OCI-LY3 (cell line): ENCODE measurements around the gene EP300.
"Not testable (repeated sequence)": the region's sequence is repeated elsewhere in the genome, so short reads cannot be mapped to it uniquely, and the experiment has no call there.

Experiments used
- H2AFZ ChIP-seq: fragments of 200-600, 300-600 bp; shearing (Covaris generic); 2 replicates; pipeline ENCODE4 v1.6.0; 2014; ENCODE audit warnings: antibody characterized with exemption, low read depth, low read length
- H3K27ac ChIP-seq: fragments of 200-600, 300-600 bp; sonication (generic); 2 replicates; pipeline ENCODE4 v1.5.1; 2014; ENCODE audit warnings: mild to moderate bottlenecking, low read length, moderate library complexity, mixed read lengths
- H3K27me3 ChIP-seq: fragments of 200-600, 300-600 bp; sonication (generic); 2 replicates; pipeline ENCODE4 v1.6.1; 2014; ENCODE audit warnings: low read depth, low read length, mixed read lengths
- H3K36me3 ChIP-seq: fragments of 200-600, 300-600 bp; sonication (generic); replicated peaks from 2 replicates; pipeline ENCODE3; 2014; ENCODE audit warnings: low read depth, low read length, mixed read lengths
- H3K4me1 ChIP-seq: fragments of 300-600, 200-600 bp; sonication (generic); 2 replicates; pipeline ENCODE4 v1.6.1; 2014; ENCODE audit warnings: low read length, mixed read lengths
- H3K4me2 ChIP-seq: fragments of 200-600, 300-600 bp; sonication (generic); 2 replicates; pipeline ENCODE4 v1.6.1; 2014; ENCODE audit warnings: low read length, mixed read lengths
- H3K4me3 ChIP-seq: fragments of 300-600, 200-600 bp; sonication (generic); 2 replicates; pipeline ENCODE4 v1.5.1; 2014; ENCODE audit warnings: antibody characterized with exemption, mild to moderate bottlenecking, low read length, moderate library complexity
- H3K79me2 ChIP-seq: fragments of 300-600, 200-600 bp; shearing (Covaris generic); 2 replicates; pipeline ENCODE4 v1.6.1; 2014; ENCODE audit warnings: mild to moderate bottlenecking, low read length, mixed read lengths
- H3K9ac ChIP-seq: fragments of 300-600, 200-600 bp; shearing (Covaris generic); 2 replicates; pipeline ENCODE4 v1.6.0; 2014; ENCODE audit warnings: mild to moderate bottlenecking, low read length, moderate library complexity
- H3K9me3 ChIP-seq: fragments of 200-600, 300-600 bp; shearing (Covaris generic); 2 replicates; pipeline ENCODE4 v1.6.1; 2014; ENCODE audit warnings: low read length, mixed read lengths; ENCODE audit not compliant: insufficient read depth
- H4K20me1 ChIP-seq: fragments of 200-600, 300-600 bp; sonication (generic); 2 replicates; pipeline ENCODE4 v1.6.1; 2016; ENCODE audit warnings: low read length, mixed read lengths; ENCODE audit not compliant: insufficient read depth
- EZH2phosphoT487 ChIP-seq: fragments of 200-600 bp; shearing (Covaris generic); IDR thresholded peaks from 2 replicates; pipeline ENCODE4 v1.6.1; 2018; ENCODE audit warnings: antibody characterized with exemption, mixed run types, low read depth
- TF ChIP-seq, protein P1 (sequence below): fragments of 200-600, 300-600 bp; sonication (generic); IDR thresholded peaks from 2 replicates; pipeline ENCODE4 v1.5.1; 2014; ENCODE audit warnings: antibody characterized with exemption, low read length, low read depth

Gene EP300

DNA sequence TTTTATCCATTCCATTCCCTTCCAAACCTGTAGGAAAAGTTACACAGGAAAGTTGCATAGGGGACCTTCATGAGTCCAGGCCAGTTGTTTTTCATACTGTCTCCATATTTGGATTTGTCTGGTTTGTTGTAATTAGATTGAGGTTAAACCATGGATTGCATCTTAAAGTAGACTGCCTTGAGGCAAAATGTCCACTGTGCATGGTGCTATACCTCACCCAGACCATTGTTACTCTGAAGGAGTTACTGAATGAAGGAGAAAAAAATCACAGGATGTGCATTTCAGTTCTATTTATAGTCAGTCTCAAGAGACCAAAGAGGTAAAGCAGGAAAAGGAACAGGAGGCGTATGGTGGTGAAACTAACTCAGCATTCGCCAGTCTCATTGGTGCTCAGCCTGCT lies 83.2 kb downstream of the EP300 start:
- Histone ChIP-seq H3K27me3 (no peaks in the 10 kb centered on the region), H3K4me3 (no peak overlapping the region), H3K9ac (no peak overlapping the region), H3K4me1 (no peaks in the 10 kb centered on the region), H3K9me3 (no peaks in the 10 kb centered on the region), H3K4me2 (no peak overlapping the region), H3K79me2 (no peaks in the 10 kb centered on the region), H3K36me3 (peaks cover 80% of the 10 kb centered on the region), H3K27ac (no peak overlapping the region), H4K20me1 (no peaks in the 10 kb centered on the region; the same call in 1 of the 2 replicates), H2AFZ (no peak overlapping the region)
- no peak for TF ChIP-seq EZH2phosphoT487
- TF ChIP-seq, protein P1, sequence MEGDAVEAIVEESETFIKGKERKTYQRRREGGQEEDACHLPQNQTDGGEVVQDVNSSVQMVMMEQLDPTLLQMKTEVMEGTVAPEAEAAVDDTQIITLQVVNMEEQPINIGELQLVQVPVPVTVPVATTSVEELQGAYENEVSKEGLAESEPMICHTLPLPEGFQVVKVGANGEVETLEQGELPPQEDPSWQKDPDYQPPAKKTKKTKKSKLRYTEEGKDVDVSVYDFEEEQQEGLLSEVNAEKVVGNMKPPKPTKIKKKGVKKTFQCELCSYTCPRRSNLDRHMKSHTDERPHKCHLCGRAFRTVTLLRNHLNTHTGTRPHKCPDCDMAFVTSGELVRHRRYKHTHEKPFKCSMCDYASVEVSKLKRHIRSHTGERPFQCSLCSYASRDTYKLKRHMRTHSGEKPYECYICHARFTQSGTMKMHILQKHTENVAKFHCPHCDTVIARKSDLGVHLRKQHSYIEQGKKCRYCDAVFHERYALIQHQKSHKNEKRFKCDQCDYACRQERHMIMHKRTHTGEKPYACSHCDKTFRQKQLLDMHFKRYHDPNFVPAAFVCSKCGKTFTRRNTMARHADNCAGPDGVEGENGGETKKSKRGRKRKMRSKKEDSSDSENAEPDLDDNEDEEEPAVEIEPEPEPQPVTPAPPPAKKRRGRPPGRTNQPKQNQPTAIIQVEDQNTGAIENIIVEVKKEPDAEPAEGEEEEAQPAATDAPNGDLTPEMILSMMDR, result no peak

DNA sequence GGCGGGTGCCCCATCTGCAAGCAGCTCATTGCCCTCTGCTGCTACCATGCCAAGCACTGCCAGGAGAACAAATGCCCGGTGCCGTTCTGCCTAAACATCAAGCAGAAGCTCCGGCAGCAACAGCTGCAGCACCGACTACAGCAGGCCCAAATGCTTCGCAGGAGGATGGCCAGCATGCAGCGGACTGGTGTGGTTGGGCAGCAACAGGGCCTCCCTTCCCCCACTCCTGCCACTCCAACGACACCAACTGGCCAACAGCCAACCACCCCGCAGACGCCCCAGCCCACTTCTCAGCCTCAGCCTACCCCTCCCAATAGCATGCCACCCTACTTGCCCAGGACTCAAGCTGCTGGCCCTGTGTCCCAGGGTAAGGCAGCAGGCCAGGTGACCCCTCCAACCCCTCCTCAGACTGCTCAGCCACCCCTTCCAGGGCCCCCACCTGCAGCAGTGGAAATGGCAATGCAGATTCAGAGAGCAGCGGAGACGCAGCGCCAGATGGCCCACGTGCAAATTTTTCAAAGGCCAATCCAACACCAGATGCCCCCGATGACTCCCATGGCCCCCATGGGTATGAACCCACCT lies 84.7 kb downstream of the EP300 start:
- no peak overlapping the region for H3K4me2 ChIP-seq
- H2AFZ ChIP-seq, result no peak overlapping the region
- no peaks in the 10 kb centered on the region for H3K27me3 ChIP-seq
- H3K36me3 ChIP-seq, result peaks cover 80% of the 10 kb centered on the region
- H3K4me3 ChIP-seq, result no peak overlapping the region
- no peak for TF ChIP-seq EZH2phosphoT487
- TF ChIP-seq, protein P1, result no peak
- H3K9ac ChIP-seq, result no peak overlapping the region
- H3K4me1 ChIP-seq, result no peaks in the 10 kb centered on the region
- no peaks in the 10 kb centered on the region for H3K79me2 ChIP-seq
- H3K27ac ChIP-seq, result no peak overlapping the region
- H3K9me3 ChIP-seq, result no peaks in the 10 kb centered on the region
- no peaks in the 10 kb centered on the region; the same call in 1 of the 2 replicates for H4K20me1 ChIP-seq

DNA sequence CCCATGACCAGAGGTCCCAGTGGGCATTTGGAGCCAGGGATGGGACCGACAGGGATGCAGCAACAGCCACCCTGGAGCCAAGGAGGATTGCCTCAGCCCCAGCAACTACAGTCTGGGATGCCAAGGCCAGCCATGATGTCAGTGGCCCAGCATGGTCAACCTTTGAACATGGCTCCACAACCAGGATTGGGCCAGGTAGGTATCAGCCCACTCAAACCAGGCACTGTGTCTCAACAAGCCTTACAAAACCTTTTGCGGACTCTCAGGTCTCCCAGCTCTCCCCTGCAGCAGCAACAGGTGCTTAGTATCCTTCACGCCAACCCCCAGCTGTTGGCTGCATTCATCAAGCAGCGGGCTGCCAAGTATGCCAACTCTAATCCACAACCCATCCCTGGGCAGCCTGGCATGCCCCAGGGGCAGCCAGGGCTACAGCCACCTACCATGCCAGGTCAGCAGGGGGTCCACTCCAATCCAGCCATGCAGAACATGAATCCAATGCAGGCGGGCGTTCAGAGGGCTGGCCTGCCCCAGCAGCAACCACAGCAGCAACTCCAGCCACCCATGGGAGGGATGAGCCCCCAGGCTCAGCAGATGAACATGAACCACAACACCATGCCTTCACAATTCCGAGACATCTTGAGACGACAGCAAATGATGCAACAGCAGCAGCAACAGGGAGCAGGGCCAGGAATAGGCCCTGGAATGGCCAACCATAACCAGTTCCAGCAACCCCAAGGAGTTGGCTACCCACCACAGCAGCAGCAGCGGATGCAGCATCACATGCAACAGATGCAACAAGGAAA lies 85.4 kb downstream of the EP300 start:
- Histone ChIP-seq H3K4me2 (no peak overlapping the region), H3K9me3 (no peaks in the 10 kb centered on the region), H4K20me1 (no peaks in the 10 kb centered on the region; the same call in 1 of the 2 replicates), H3K27ac (no peak overlapping the region), H3K4me3 (no peak overlapping the region), H2AFZ (no peak overlapping the region), H3K4me1 (no peaks in the 10 kb centered on the region), H3K36me3 (peaks cover 74% of the 10 kb centered on the region), H3K27me3 (no peaks in the 10 kb centered on the region), H3K79me2 (no peaks in the 10 kb centered on the region), H3K9ac (no peak overlapping the region)
- TF ChIP-seq EZH2phosphoT487, result no peak
- TF ChIP-seq, protein P1, result no peak

DNA sequence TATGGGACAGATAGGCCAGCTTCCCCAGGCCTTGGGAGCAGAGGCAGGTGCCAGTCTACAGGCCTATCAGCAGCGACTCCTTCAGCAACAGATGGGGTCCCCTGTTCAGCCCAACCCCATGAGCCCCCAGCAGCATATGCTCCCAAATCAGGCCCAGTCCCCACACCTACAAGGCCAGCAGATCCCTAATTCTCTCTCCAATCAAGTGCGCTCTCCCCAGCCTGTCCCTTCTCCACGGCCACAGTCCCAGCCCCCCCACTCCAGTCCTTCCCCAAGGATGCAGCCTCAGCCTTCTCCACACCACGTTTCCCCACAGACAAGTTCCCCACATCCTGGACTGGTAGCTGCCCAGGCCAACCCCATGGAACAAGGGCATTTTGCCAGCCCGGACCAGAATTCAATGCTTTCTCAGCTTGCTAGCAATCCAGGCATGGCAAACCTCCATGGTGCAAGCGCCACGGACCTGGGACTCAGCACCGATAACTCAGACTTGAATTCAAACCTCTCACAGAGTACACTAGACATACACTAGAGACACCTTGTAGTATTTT lies 86.1 kb downstream of the EP300 start:
- no peak overlapping the region for H3K9ac ChIP-seq
- H3K4me3 ChIP-seq, result no peak overlapping the region
- H3K27me3 ChIP-seq, result no peaks in the 10 kb centered on the region
- H2AFZ ChIP-seq, result no peak overlapping the region
- H3K9me3 ChIP-seq, result no peaks in the 10 kb centered on the region
- peaks cover 67% of the 10 kb centered on the region for H3K36me3 ChIP-seq
- H4K20me1 ChIP-seq, result no peaks in the 10 kb centered on the region; the same call in 1 of the 2 replicates
- TF ChIP-seq, protein P1, result no peak
- no peak for TF ChIP-seq EZH2phosphoT487
- no peak overlapping the region for H3K27ac ChIP-seq
- H3K4me2 ChIP-seq, result no peak overlapping the region
- H3K79me2 ChIP-seq, result no peaks in the 10 kb centered on the region
- H3K4me1 ChIP-seq, result no peaks in the 10 kb centered on the region

DNA sequence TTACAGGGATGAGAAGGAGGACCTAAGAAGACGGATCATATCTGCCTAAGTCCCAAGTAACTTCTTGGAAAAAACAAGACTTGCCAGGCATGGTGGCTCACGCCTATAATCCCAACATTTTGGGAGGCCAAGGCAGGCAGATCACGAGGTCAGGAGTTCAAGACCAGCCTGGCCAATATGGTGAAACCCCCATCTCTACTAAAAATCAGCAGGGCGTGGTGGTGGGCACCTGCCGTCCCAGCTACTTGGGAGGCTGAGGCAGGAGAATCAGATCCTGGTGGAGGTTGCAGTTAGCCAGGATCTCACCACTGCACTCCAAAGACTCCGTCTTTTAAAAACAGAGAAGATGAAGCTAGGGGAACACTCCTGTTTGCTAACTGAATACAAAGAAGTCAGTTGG lies 88.0 kb downstream of the EP300 start:
- not testable (repeated sequence) for H2AFZ ChIP-seq, H4K20me1 ChIP-seq, H3K27ac ChIP-seq, H3K4me3 ChIP-seq, H3K4me1 ChIP-seq, H3K27me3 ChIP-seq, H3K9ac ChIP-seq, H3K79me2 ChIP-seq, H3K9me3 ChIP-seq, H3K4me2 ChIP-seq
- H3K36me3 ChIP-seq, result peaks cover 53% of the 10 kb centered on the region
